ENCODE measurements around the gene DNAJA4.

The DNAJA4 gene

GRCh38 chr15:78229431-78230406, 34.6 kb upstream of the DNAJA4 start:
- Histone ChIP-seq H3K4me1 (peaks cover 22% of the 10 kb centered on the region), H3K9me3 (no peaks in the 10 kb centered on the region), H3K9ac (no peak overlapping the region), H3K27me3 (no peaks in the 10 kb centered on the region), H3K4me2 (no peak overlapping the region), H4K20me1 (no peaks in the 10 kb centered on the region), H3K4me3 (no peak overlapping the region), H3K36me3 (no peaks in the 10 kb centered on the region), H3K27ac (no peak overlapping the region)
- TF ChIP-seq Cebpa-rat (IDR thresholded peaks at IDR 0.05) = no peak

- no peak overlapping the region for H3K9ac ChIP-seq
- peak overlapping the region; percentile 77 for H3K4me2 ChIP-seq
- H4K20me1 ChIP-seq = no peaks in the 10 kb centered on the region
- H3K27ac ChIP-seq = no peak overlapping the region
- H3K4me1 ChIP-seq = peaks cover 32% of the 10 kb centered on the region
- H3K36me3 ChIP-seq = no peaks in the 10 kb centered on the region
- no peaks in the 10 kb centered on the region for H3K9me3 ChIP-seq
- no peak for TF ChIP-seq Cebpa-rat (IDR thresholded peaks at IDR 0.05)
- no peaks in the 10 kb centered on the region for H3K27me3 ChIP-seq
- no peak overlapping the region for H3K4me3 ChIP-seq
These were observed 31.4 kb upstream of the DNAJA4 start for GRCh38 chr15:78232951-78233350.

- Histone ChIP-seq H4K20me1 (no peaks in the 10 kb centered on the region), H3K4me3 (no peak overlapping the region), H3K4me1 (peaks cover 32% of the 10 kb centered on the region), H3K36me3 (no peaks in the 10 kb centered on the region), H3K27ac (no peak overlapping the region), H3K9me3 (no peaks in the 10 kb centered on the region), H3K27me3 (no peaks in the 10 kb centered on the region), H3K4me2 (peak overlapping the region; percentile 77), H3K9ac (no peak overlapping the region)
- TF ChIP-seq Cebpa-rat (IDR thresholded peaks at IDR 0.05) = no peak
These were observed 30.9 kb upstream of the DNAJA4 start for GRCh38 chr15:78233496-78233895.

GRCh38 chr15:78234515-78235040, 29.8 kb upstream of the DNAJA4 start, which contains the start of gene ACSBG1:
TSS of gene ACSBG1 (minus strand) at chr15:78234565. CDS start at chr15:78234501, 64 bp downstream.
- TF ChIP-seq Cebpa-rat (IDR thresholded peaks at IDR 0.05) = no peak
- no peak within 1 kb of the TSS for H3K9ac ChIP-seq
- peaks cover 32% of the 10 kb centered on the region for H3K4me1 ChIP-seq
- H3K36me3 ChIP-seq = no peaks in the 10 kb centered on the region
- no peaks in the 10 kb centered on the region for H3K27me3 ChIP-seq
- H3K4me2 ChIP-seq = peak within 1 kb of the TSS; percentile 77
- H3K4me3 ChIP-seq = no peak within 1 kb of the TSS
- H3K27ac ChIP-seq = no peak within 1 kb of the TSS
- no peaks in the 10 kb centered on the region for H3K9me3 ChIP-seq
- H4K20me1 ChIP-seq = no peaks in the 10 kb centered on the region

GRCh38 chr15:78236491-78236890, 27.9 kb upstream of the DNAJA4 start:
- Histone ChIP-seq H3K4me3 (no peak overlapping the region), H3K36me3 (no peaks in the 10 kb centered on the region), H3K9me3 (no peaks in the 10 kb centered on the region), H3K27ac (no peak overlapping the region), H4K20me1 (no peaks in the 10 kb centered on the region), H3K27me3 (no peaks in the 10 kb centered on the region), H3K4me1 (peaks cover 32% of the 10 kb centered on the region), H3K9ac (no peak overlapping the region), H3K4me2 (no peak overlapping the region)
- no peak for TF ChIP-seq Cebpa-rat (IDR thresholded peaks at IDR 0.05)

GRCh38 chr15:78237146-78237545, 27.2 kb upstream of the DNAJA4 start:
- Histone ChIP-seq H3K4me1 (peaks cover 32% of the 10 kb centered on the region), H3K36me3 (no peaks in the 10 kb centered on the region), H3K9me3 (no peaks in the 10 kb centered on the region), H4K20me1 (no peaks in the 10 kb centered on the region), H3K4me3 (no peak overlapping the region), H3K9ac (no peak overlapping the region), H3K27ac (no peak overlapping the region), H3K27me3 (no peaks in the 10 kb centered on the region), H3K4me2 (no peak overlapping the region)
- no peak for TF ChIP-seq Cebpa-rat (IDR thresholded peaks at IDR 0.05)

- H3K27me3 ChIP-seq = no peaks in the 10 kb centered on the region
These were observed 24.6 kb upstream of the DNAJA4 start for GRCh38 chr15:78239811-78240210.

GRCh38 chr15:78241017-78241416, 23.3 kb upstream of the DNAJA4 start:
- H3K4me3 ChIP-seq = no peak overlapping the region
- H3K9me3 ChIP-seq = no peaks in the 10 kb centered on the region
- H3K4me2 ChIP-seq = no peak overlapping the region
- no peak overlapping the region for H3K27ac ChIP-seq
- no peaks in the 10 kb centered on the region for H3K27me3 ChIP-seq
- no peaks in the 10 kb centered on the region for H4K20me1 ChIP-seq
- H3K9ac ChIP-seq = no peak overlapping the region
- TF ChIP-seq Cebpa-rat (IDR thresholded peaks at IDR 0.05) = no peak; the same call in 1 of the 2 replicates
- no peaks in the 10 kb centered on the region for H3K36me3 ChIP-seq
- H3K4me1 ChIP-seq = peaks cover 17% of the 10 kb centered on the region

More at GRCh38 chr15:78239811-78240210, 24.6 kb upstream of the DNAJA4 start:
- no peak overlapping the region for H3K27ac ChIP-seq
- H3K4me1 ChIP-seq = peaks cover 25% of the 10 kb centered on the region
- H3K4me3 ChIP-seq = no peak overlapping the region
- no peak for TF ChIP-seq Cebpa-rat (IDR thresholded peaks at IDR 0.05)
- H3K9me3 ChIP-seq = no peaks in the 10 kb centered on the region
- H4K20me1 ChIP-seq = no peaks in the 10 kb centered on the region
- H3K9ac ChIP-seq = no peak overlapping the region
- no peak overlapping the region for H3K4me2 ChIP-seq
- no peaks in the 10 kb centered on the region for H3K36me3 ChIP-seq

- H3K4me1 ChIP-seq = peaks cover 17% of the 10 kb centered on the region
- H3K9ac ChIP-seq = no peak overlapping the region
- no peak overlapping the region for H3K4me3 ChIP-seq
- H3K9me3 ChIP-seq = no peaks in the 10 kb centered on the region
- H3K36me3 ChIP-seq = no peaks in the 10 kb centered on the region
- H3K4me2 ChIP-seq = no peak overlapping the region
- no peak for TF ChIP-seq Cebpa-rat (IDR thresholded peaks at IDR 0.05)
- H3K27ac ChIP-seq = no peak overlapping the region
- no peaks in the 10 kb centered on the region for H3K27me3 ChIP-seq
- H4K20me1 ChIP-seq = no peaks in the 10 kb centered on the region
These were observed 22.2 kb upstream of the DNAJA4 start for GRCh38 chr15:78242128-78242527.

GRCh38 chr15:78243058-78243457, 21.3 kb upstream of the DNAJA4 start:
- Histone ChIP-seq H3K27me3 (no peaks in the 10 kb centered on the region), H3K27ac (no peak overlapping the region), H3K4me3 (no peak overlapping the region), H3K9ac (no peak overlapping the region), H3K9me3 (no peaks in the 10 kb centered on the region), H3K4me2 (no peak overlapping the region; the same call in 1 of the 2 replicates), H4K20me1 (no peaks in the 10 kb centered on the region), H3K36me3 (no peaks in the 10 kb centered on the region), H3K4me1 (peaks cover 17% of the 10 kb centered on the region)
- TF ChIP-seq Cebpa-rat (IDR thresholded peaks at IDR 0.05) = no peak

All from BLaER1 (cell line).